GM12878 (cell line): Measurements from ENCODE around the gene MRPL12. TPM values are rescaled to one million over a fixed set of nuclear protein-coding genes. Genes with fewer than 3 reads are reported as not detected.

ENCODE experiments used
- BRCA1 ChIP-seq: IDR thresholded peaks from 2 replicates; pipeline ENCODE4 v1.6.1; 2011; ENCODE audit warnings: low read depth, low read length, improper control_type of control experiment
- CBFB ChIP-seq: IDR thresholded peaks from 2 replicates; pipeline ENCODE4 v1.6.1; 2016; ENCODE audit warnings: antibody characterized with exemption, low read depth
- CEBPB ChIP-seq, 2 experiments: fragments of 150-350 bp in 1 of 2; IDR thresholded peaks; 2 replicates each; pipeline ENCODE4 v1.6.1; 2012 to 2014; ENCODE audit warnings: low read depth in 2 of 2, low read length in 2 of 2, borderline replicate concordance in 1 of 2, inconsistent platforms in 1 of 2
- CREM ChIP-seq: IDR thresholded peaks from 2 replicates; pipeline ENCODE4 v1.6.1; 2014; ENCODE audit warnings: antibody characterized with exemption, low read depth
- HDAC2 ChIP-seq: fragments of 200-600 bp; sonication (generic); IDR thresholded peaks from 2 replicates; pipeline ENCODE4 v1.6.1; 2017
- IKZF2 ChIP-seq, 2 experiments: fragments of 450-650 bp; IDR thresholded peaks; 2 replicates each; pipeline ENCODE4 v1.6.1; 2017; ENCODE audit warnings: mild to moderate bottlenecking in 2 of 2, moderate library complexity in 2 of 2
- MEF2B ChIP-seq: fragments of 450-650 bp; IDR thresholded peaks from 2 replicates; pipeline ENCODE4 v1.6.1; 2018; ENCODE audit warnings: mild to moderate bottlenecking, moderate library complexity; ENCODE audit not compliant: partially characterized antibody, poor library complexity, severe bottlenecking
- NFXL1 ChIP-seq: fragments of 450-650 bp; IDR thresholded peaks from 2 replicates; pipeline ENCODE4 v1.6.1; 2017; ENCODE audit warnings: antibody characterized with exemption, mild to moderate bottlenecking, borderline replicate concordance
- POLR2AphosphoS5 ChIP-seq: IDR thresholded peaks from 2 replicates; pipeline ENCODE4 v1.6.1; 2011; ENCODE audit warnings: mild to moderate bottlenecking, low read length, inconsistent platforms
- RFX5 ChIP-seq: IDR thresholded peaks from 2 replicates; pipeline ENCODE4 v1.6.1; 2011; ENCODE audit warnings: low read depth, low read length, improper control_type of control experiment
- SIX5 ChIP-seq: IDR thresholded peaks from 2 replicates; pipeline ENCODE4 v1.6.1; 2011; ENCODE audit warnings: mild to moderate bottlenecking, low read depth, low read length, moderate library complexity; ENCODE audit not compliant: severe bottlenecking
- SMARCA5 ChIP-seq: fragments of 450-650 bp; IDR thresholded peaks from 2 replicates; pipeline ENCODE4 v1.6.1; 2017; ENCODE audit warnings: mild to moderate bottlenecking
- SP1 ChIP-seq: IDR thresholded peaks from one replicate; pipeline ENCODE4 v1.6.1; 2011; ENCODE audit warnings: low read depth, low read length
- TCF12 ChIP-seq: IDR thresholded peaks from 2 replicates; pipeline ENCODE4 v1.6.1; 2011; ENCODE audit warnings: low read depth, mild to moderate bottlenecking, low read length
- TCF3 ChIP-seq: IDR thresholded peaks from 2 replicates; pipeline ENCODE4 v1.6.1; 2012; ENCODE audit warnings: low read depth, mild to moderate bottlenecking, low read length, borderline replicate concordance; ENCODE audit not compliant: insufficient read depth
- ZBED1 ChIP-seq: IDR thresholded peaks from 2 replicates; pipeline ENCODE4 v1.6.1; 2016; ENCODE audit warnings: borderline replicate concordance
- ZNF384 ChIP-seq: IDR thresholded peaks from 2 replicates; pipeline ENCODE4 v1.6.1; 2012; ENCODE audit warnings: low read depth, mild to moderate bottlenecking, low read length, improper control_type of control experiment, borderline replicate concordance
- polyA plus RNA-seq, 11 experiments: library from polyadenylated mRNA; depleted of rRNA in 4 of 11; unstranded in 6 of 11; stranded (reverse) in 5 of 11; fragments of >200 nt; fragmentation: Nextera tagmentation in 4 of 11; fragmentation: Illumina TruSeq in 1 of 11; extraction: Ambion mirVana in 4 of 11; extraction: Trizol in 1 of 11; gene quantifications; 1 replicate in 1 of 11; 2 replicates in 10 of 11; pipeline versions ENCODE4 v1.2.1 to v1.2.3, GENCODE V29; 2011 to 2016; ENCODE audit warnings: inconsistent platforms in 2 of 11, missing spikeins in 2 of 11, low read depth in 1 of 11
- total RNA-seq, 4 experiments: library from RNA; depleted of rRNA in 3 of 4; stranded (reverse); fragments of >200 nt in 3 of 4; fragmentation: Illumina TruSeq in 1 of 4; extraction: Trizol in 1 of 4; gene quantifications; 2 replicates each; pipeline versions ENCODE4 v1.2.1 to v1.2.3, GENCODE V29; 2013 to 2021
- TF ChIP-seq, protein P1 (sequence below): IDR thresholded peaks from 2 replicates; pipeline ENCODE4 v1.6.1; 2011; ENCODE audit warnings: borderline replicate concordance, low read depth, mild to moderate bottlenecking, moderate library complexity, low read length; ENCODE audit not compliant: insufficient read depth, poor library complexity, severe bottlenecking
- TF ChIP-seq, protein P2 (sequence below): IDR thresholded peaks from 2 replicates; pipeline ENCODE4 v1.6.1; 2012; ENCODE audit warnings: mild to moderate bottlenecking, low read depth, low read length
- TF ChIP-seq, protein P3 (sequence below): IDR thresholded peaks from 2 replicates; pipeline ENCODE4 v1.6.1; 2011; ENCODE audit warnings: low read depth, mild to moderate bottlenecking, low read length, moderate library complexity, borderline replicate concordance; ENCODE audit errors: extremely low read depth
- TF ChIP-seq, protein P4 (sequence below): IDR thresholded peaks from 2 replicates; pipeline ENCODE4 v1.6.1; 2011; ENCODE audit warnings: borderline replicate concordance, low read depth, mild to moderate bottlenecking, moderate library complexity, mixed read lengths, low read length; ENCODE audit not compliant: insufficient read depth; ENCODE audit errors: extremely low read length
- TF ChIP-seq, protein P5 (sequence below): fragments of 450-650 bp; IDR thresholded peaks from 2 replicates; pipeline ENCODE4 v1.6.1; 2017; ENCODE audit warnings: low read depth, mild to moderate bottlenecking, moderate library complexity

Gene MRPL12
- total and polyA plus RNA-seq, 10 of the 15 experiments (the other 5 are each of a cell fraction or from before 2014, with no cell fraction given): 1.3 to 269 (median 117) TPM

DNA sequence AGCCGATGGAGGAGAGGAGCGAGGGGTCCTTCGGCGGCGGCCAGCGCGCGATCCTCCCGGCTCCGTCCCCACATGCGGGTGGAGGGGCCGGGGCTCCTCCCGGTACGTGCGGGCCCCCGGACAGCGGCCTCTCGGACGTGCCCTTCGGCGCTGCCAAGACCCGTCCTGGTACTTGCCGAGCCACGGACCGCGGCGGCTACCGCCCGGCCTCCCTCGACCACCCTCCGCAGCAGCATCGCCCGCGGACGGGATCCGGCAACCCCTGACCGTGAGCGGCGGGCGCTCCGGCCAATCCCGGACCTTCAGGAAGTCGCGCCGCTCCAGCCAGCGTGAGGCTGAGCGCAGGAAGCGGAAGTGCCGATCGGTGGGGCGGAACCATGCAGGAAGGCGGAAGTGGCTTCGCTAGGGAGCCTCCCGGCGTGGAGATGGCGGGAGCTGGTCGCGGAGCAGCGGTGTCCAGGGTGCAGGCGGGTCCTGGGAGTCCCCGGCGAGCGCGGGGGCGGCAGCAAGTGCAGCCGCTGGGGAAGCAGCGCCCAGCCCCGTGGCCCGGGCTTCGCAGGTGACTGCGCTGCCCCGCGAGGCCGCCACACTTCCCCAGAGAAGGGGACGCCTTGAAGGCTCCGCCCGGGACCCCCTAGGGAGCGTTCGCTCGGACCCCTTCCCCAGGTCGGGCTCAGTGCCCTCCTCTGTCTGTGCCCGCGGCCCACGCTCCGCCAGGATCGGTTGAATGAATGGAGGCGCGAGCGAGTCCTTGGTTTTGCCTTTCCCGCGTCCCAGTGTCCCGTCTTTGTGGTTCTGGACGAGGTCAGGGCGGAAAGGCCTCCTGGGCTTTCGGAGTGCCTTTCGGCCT is 36.6 kb upstream of the MRPL12 start, which contains the start of the genes CCDC137 and OXLD1 (continued):
- TF ChIP-seq, protein P1, sequence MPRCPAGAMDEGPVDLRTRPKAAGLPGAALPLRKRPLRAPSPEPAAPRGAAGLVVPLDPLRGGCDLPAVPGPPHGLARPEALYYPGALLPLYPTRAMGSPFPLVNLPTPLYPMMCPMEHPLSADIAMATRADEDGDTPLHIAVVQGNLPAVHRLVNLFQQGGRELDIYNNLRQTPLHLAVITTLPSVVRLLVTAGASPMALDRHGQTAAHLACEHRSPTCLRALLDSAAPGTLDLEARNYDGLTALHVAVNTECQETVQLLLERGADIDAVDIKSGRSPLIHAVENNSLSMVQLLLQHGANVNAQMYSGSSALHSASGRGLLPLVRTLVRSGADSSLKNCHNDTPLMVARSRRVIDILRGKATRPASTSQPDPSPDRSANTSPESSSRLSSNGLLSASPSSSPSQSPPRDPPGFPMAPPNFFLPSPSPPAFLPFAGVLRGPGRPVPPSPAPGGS: no peak
- TF ChIP-seq SIX5 (peak; percentile 43), IKZF2 (IDR thresholded peaks at IDR 0.05) (peak in 1 of 2 experiments; percentile 5; a peak in 1 of 4 replicates), CBFB (no peak; the same call in 1 of the 2 replicates), MEF2B (no peak), TCF12 (no peak; the same call in 1 of the 2 replicates), ZBED1 (no peak; the same call in 1 of the 2 replicates), SMARCA5 (no peak), TCF3 (0 out of 2 replicates have a peak, but pooled peaks have one; percentile 32), ZNF384 (no peak), POLR2AphosphoS5 (peak; percentile 96), CEBPB (IDR thresholded peaks at IDR 0.05; ENCODE audit: borderline replicate concordance in 1 of 2, low read depth in 2 of 2, low read length in 2 of 2) (no peak), HDAC2 (no peak), NFXL1 (no peak), BRCA1 (no peak), SP1 (peak; percentile 93), CREM (peak; percentile 9; the same call in 1 of the 2 replicates), RFX5 (no peak)
- TF ChIP-seq, protein P2, sequence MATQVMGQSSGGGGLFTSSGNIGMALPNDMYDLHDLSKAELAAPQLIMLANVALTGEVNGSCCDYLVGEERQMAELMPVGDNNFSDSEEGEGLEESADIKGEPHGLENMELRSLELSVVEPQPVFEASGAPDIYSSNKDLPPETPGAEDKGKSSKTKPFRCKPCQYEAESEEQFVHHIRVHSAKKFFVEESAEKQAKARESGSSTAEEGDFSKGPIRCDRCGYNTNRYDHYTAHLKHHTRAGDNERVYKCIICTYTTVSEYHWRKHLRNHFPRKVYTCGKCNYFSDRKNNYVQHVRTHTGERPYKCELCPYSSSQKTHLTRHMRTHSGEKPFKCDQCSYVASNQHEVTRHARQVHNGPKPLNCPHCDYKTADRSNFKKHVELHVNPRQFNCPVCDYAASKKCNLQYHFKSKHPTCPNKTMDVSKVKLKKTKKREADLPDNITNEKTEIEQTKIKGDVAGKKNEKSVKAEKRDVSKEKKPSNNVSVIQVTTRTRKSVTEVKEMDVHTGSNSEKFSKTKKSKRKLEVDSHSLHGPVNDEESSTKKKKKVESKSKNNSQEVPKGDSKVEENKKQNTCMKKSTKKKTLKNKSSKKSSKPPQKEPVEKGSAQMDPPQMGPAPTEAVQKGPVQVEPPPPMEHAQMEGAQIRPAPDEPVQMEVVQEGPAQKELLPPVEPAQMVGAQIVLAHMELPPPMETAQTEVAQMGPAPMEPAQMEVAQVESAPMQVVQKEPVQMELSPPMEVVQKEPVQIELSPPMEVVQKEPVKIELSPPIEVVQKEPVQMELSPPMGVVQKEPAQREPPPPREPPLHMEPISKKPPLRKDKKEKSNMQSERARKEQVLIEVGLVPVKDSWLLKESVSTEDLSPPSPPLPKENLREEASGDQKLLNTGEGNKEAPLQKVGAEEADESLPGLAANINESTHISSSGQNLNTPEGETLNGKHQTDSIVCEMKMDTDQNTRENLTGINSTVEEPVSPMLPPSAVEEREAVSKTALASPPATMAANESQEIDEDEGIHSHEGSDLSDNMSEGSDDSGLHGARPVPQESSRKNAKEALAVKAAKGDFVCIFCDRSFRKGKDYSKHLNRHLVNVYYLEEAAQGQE: no peak
- TF ChIP-seq, protein P3, sequence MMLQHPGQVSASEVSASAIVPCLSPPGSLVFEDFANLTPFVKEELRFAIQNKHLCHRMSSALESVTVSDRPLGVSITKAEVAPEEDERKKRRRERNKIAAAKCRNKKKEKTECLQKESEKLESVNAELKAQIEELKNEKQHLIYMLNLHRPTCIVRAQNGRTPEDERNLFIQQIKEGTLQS: no peak
- TF ChIP-seq, protein P4, sequence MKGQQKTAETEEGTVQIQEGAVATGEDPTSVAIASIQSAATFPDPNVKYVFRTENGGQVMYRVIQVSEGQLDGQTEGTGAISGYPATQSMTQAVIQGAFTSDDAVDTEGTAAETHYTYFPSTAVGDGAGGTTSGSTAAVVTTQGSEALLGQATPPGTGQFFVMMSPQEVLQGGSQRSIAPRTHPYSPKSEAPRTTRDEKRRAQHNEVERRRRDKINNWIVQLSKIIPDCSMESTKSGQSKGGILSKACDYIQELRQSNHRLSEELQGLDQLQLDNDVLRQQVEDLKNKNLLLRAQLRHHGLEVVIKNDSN: no peak
- TF ChIP-seq, protein P5, sequence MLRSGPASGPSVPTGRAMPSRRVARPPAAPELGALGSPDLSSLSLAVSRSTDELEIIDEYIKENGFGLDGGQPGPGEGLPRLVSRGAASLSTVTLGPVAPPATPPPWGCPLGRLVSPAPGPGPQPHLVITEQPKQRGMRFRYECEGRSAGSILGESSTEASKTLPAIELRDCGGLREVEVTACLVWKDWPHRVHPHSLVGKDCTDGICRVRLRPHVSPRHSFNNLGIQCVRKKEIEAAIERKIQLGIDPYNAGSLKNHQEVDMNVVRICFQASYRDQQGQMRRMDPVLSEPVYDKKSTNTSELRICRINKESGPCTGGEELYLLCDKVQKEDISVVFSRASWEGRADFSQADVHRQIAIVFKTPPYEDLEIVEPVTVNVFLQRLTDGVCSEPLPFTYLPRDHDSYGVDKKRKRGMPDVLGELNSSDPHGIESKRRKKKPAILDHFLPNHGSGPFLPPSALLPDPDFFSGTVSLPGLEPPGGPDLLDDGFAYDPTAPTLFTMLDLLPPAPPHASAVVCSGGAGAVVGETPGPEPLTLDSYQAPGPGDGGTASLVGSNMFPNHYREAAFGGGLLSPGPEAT: 0 out of 2 replicates have a peak, but pooled peaks have one; percentile 21
